ENCODE data around the gene FRMD4B.
A peak's percentile ranks its signal among the peaks of the same experiment; 100 is the strongest.

Gene FRMD4B

DNA sequence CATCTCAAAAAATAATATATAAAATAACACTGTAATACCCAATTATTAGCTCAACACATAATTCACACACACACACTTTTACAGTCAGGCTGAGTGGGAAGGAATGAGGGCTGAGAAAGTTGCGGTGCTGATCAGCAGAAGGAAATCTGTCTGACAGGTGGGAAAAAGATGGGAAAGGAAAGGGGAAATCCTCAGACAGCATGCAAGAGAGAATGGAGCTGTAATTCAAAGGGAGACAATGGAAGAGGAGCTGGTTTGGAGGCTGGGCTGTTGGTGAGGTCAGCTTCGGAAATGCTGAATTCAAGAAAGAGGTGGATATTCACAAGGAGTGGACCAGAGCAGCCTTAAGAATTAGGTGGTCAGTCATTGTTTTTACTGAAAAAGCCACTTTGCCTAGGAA lies 141.8 kb downstream of the FRMD4B start:
- no peak overlapping the region for H3K4me3 ChIP-seq (ENCODE audit: low read depth in 1 of 2, low read length in 1 of 2)
- H3K27ac ChIP-seq = no peak overlapping the region
- H3K9me3 ChIP-seq = no peaks in the 10 kb centered on the region
- TF ChIP-seq, protein P1, sequence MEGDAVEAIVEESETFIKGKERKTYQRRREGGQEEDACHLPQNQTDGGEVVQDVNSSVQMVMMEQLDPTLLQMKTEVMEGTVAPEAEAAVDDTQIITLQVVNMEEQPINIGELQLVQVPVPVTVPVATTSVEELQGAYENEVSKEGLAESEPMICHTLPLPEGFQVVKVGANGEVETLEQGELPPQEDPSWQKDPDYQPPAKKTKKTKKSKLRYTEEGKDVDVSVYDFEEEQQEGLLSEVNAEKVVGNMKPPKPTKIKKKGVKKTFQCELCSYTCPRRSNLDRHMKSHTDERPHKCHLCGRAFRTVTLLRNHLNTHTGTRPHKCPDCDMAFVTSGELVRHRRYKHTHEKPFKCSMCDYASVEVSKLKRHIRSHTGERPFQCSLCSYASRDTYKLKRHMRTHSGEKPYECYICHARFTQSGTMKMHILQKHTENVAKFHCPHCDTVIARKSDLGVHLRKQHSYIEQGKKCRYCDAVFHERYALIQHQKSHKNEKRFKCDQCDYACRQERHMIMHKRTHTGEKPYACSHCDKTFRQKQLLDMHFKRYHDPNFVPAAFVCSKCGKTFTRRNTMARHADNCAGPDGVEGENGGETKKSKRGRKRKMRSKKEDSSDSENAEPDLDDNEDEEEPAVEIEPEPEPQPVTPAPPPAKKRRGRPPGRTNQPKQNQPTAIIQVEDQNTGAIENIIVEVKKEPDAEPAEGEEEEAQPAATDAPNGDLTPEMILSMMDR (IDR thresholded peaks at IDR 0.05) = no peak
- no peaks in the 10 kb centered on the region for H3K4me1 ChIP-seq (ENCODE audit: control insufficient read depth in 1 of 2, insufficient read depth in 1 of 2, low read depth in 1 of 2, low read length in 1 of 2)
- H3K36me3 ChIP-seq = peaks cover 11% of the 10 kb centered on the region
- H3K27me3 ChIP-seq = no peaks in the 10 kb centered on the region

DNA sequence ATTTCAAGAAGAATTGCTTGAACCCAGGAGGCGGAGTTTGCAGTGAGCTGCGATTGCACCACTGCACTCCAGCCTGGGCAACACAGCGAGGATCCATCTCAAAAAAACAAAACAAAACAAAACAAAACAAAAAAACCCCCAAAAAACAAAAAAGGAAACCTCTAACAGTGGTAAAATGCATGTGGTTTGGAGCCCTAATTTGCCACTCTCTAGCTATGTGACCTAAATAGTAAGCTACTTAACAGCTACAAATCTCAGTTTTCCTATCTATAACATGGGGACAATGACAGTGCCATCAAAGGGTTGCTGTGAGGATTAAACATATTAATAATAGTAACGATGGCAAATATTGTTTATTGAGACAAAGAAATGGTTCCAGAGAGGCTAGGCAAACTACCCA lies 144.1 kb downstream of the FRMD4B start:
- Histone ChIP-seq H3K4me1 (ENCODE audit: control insufficient read depth in 1 of 2, insufficient read depth in 1 of 2, low read depth in 1 of 2, low read length in 1 of 2) (peaks cover 0 to 4% of the 10 kb centered on the region in 2 experiments), H3K4me3 (ENCODE audit: low read depth in 1 of 2, low read length in 1 of 2) (no peak overlapping the region), H3K27me3 (no peaks in the 10 kb centered on the region), H3K36me3 (peaks cover 4% of the 10 kb centered on the region), H3K27ac (no peak overlapping the region), H3K9me3 (no peaks in the 10 kb centered on the region)
- TF ChIP-seq, protein P1 (IDR thresholded peaks at IDR 0.05) = no peak

DNA sequence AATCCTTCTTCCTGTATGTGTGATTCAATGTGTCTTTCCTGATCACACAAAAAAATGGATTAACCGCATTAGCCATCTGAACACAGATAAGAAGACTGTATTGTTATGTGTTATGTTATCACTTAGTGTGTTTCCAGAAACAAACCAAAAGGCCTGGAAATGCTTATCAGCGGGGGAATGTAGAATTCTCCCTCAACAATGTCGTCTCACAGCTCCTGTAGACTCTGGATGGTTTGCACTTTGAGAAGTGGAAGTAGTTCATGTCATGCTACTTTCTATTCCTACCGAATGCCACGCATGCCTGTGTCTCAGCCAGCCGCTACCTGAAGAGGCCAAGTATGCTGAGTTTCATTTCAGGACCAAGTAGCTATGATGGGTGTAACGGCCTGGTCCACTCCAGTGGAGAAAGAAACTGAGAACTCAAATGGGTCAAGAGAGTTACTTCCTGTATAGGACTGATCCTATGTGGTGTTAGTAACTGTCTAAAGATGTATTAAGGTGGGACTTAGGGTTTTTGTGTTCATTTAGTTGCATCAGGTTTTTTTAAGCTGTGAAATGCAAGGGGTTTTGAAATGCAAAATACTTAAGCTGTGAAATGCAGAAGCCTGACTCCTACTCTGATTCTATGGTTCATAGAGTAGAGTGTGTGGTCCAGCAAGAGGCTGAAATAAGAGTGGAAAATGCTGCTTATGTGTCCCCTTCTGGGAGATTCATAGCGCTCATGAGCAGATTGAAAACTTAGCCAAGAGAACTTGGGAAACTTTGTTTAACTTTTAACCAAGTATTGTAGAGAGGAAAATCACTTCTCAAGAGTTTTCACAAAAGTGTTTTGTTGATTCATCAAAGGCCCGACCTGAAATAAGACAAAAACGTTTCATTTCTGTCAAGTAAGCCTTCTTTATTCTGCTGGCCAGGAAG lies 145.0 kb downstream of the FRMD4B start:
- Histone ChIP-seq H3K36me3 (peaks cover 4% of the 10 kb centered on the region), H3K27ac (no peak overlapping the region), H3K4me1 (ENCODE audit: control insufficient read depth in 1 of 2, insufficient read depth in 1 of 2, low read depth in 1 of 2, low read length in 1 of 2) (peaks cover 0 to 4% of the 10 kb centered on the region in 2 experiments), H3K27me3 (no peaks in the 10 kb centered on the region), H3K9me3 (no peaks in the 10 kb centered on the region), H3K4me3 (ENCODE audit: low read depth in 1 of 2, low read length in 1 of 2) (no peak overlapping the region)
- TF ChIP-seq, protein P1 (IDR thresholded peaks at IDR 0.05) = no peak

DNA sequence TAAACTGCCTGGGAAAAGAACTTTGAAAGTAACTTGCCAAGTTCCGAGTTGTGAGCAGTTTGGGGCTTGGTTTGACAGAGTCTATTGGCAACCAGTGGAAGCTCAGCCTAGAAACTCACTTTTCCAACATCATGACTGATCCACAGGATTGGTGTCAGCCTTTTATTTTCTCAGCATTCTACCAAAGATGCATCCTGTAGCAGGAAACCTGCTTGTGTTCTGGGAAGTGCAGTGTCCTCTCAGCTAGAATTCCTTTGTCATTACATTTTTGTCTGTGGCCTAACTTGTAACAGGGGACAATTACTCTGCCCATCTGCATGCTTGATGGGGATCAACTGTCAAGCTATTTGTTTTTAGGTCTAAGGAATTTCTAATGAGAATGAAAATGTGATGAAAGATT lies 146.8 kb downstream of the FRMD4B start:
- Histone ChIP-seq H3K27me3 (no peaks in the 10 kb centered on the region), H3K4me1 (ENCODE audit: control insufficient read depth in 1 of 2, insufficient read depth in 1 of 2, low read depth in 1 of 2, low read length in 1 of 2) (peaks cover 0 to 4% of the 10 kb centered on the region in 2 experiments), H3K9me3 (no peaks in the 10 kb centered on the region), H3K27ac (no peak overlapping the region), H3K4me3 (ENCODE audit: low read depth in 1 of 2, low read length in 1 of 2) (no peak overlapping the region), H3K36me3 (peaks cover 4% of the 10 kb centered on the region)
- TF ChIP-seq, protein P1 (IDR thresholded peaks at IDR 0.05) = no peak

DNA sequence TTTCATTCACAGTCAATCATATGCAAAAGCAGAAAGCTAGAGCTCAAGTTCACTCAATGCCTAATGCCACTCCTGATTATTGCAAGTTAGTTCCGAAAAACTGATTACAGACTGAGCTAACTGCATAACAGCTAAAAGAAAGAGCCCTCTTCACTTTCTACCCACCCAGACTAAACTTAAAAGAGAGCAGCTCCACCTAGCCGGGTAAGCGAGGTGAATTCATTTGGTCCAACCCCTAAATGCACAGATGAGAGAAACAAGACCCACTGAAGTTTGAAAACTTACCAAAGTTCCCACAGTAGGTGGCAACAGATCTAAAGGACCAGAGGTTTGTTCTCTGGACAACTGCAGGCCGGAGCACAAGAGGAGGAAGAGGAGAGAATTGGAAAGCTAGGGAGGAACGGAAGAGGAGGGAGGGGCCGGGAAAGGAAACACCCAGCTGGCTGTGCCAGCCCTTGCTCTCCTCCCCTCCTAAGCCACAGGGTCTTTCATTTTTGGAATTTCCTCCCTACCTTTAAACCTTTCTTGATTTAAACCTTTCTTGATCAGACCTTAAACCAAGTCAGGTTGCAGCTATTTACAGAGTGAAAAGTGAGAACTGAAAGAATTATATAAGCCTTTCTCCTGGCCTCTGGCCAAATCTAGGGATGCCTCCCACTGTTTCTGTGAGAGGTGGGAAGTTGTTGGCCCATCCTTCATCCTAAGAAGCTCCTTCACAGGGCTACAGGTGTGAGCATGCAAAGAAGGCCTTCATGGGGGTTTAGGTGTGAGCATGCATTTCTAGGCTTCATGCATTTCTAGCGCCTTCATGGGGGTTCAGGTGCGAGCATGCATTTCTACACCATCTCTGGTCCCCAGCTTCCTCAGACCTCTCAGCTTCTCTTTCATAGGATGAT lies 148.8 kb downstream of the FRMD4B start:
- Histone ChIP-seq H3K27ac (no peak overlapping the region), H3K4me1 (ENCODE audit: control insufficient read depth in 1 of 2, insufficient read depth in 1 of 2, low read depth in 1 of 2, low read length in 1 of 2) (peaks cover 0 to 4% of the 10 kb centered on the region in 2 experiments), H3K9me3 (no peaks in the 10 kb centered on the region), H3K4me3 (ENCODE audit: low read depth in 1 of 2, low read length in 1 of 2) (peak overlapping the region in 1 of 2 experiments; percentile 6), H3K36me3 (peaks cover 4% of the 10 kb centered on the region), H3K27me3 (no peaks in the 10 kb centered on the region)
- TF ChIP-seq, protein P1 (IDR thresholded peaks at IDR 0.05) = no peak
